HG03103 (cell line): Measurements from ENCODE around the gene GSTA1.
"Not testable (repeated sequence)": the region's sequence is repeated elsewhere in the genome, so short reads cannot be mapped to it uniquely, and the experiment has no call there.

Experiments
- ATAC-seq: cut with Tn5 transposase; IDR thresholded peaks from one replicate; pipeline ENCODE4 v1.9.1; 2021; ENCODE audit warnings: low read depth; ENCODE audit not compliant: unreplicated experiment

Gene GSTA1

GRCh38 chr6:52809777-52810176 lies 6.2 kb upstream of the GSTA1 start:
- ATAC-seq: not testable (repeated sequence)

GRCh38 chr6:52808660-52809059 lies 5.0 kb upstream of the GSTA1 start:
- ATAC-seq: no peak

- ATAC-seq: no peak
These were observed 810 bp downstream of the GSTA1 start for GRCh38 chr6:52802806-52803205.

- no peak for ATAC-seq
These were observed 2.3 kb downstream of the GSTA1 start for GRCh38 chr6:52801188-52801841.

- not testable (repeated sequence) for ATAC-seq
These were observed 4.3 kb downstream of the GSTA1 start for GRCh38 chr6:52799272-52799671.

- not testable (repeated sequence) for ATAC-seq
These were observed 9.2 kb downstream of the GSTA1 start for GRCh38 chr6:52794366-52794765.

- ATAC-seq: no peak
These were observed 12.8 kb downstream of the GSTA1 start for GRCh38 chr6:52790861-52791260.

- ATAC-seq: not testable (repeated sequence)
These were observed 14.0 kb downstream of the GSTA1 start for GRCh38 chr6:52789658-52790057.

- ATAC-seq: no peak
These were observed 15.1 kb downstream of the GSTA1 start for GRCh38 chr6:52788478-52788877.

GRCh38 chr6:52787917-52788316 lies 15.7 kb downstream of the GSTA1 start:
- ATAC-seq: no peak

- ATAC-seq: no peak
These were observed 17.2 kb downstream of the GSTA1 start for GRCh38 chr6:52786249-52786956.

- ATAC-seq: not testable (repeated sequence)
These were observed 20.8 kb downstream of the GSTA1 start for GRCh38 chr6:52782696-52783274.

- ATAC-seq: not testable (repeated sequence)
These were observed 21.4 kb downstream of the GSTA1 start for GRCh38 chr6:52782209-52782608.

GRCh38 chr6:52779237-52779636 lies 24.4 kb downstream of the GSTA1 start:
- ATAC-seq: no peak

GRCh38 chr6:52776711-52777351 lies 26.8 kb downstream of the GSTA1 start:
- ATAC-seq: not testable (repeated sequence)

GRCh38 chr6:52769399-52769798 lies 34.2 kb downstream of the GSTA1 start:
- ATAC-seq: not testable (repeated sequence)

GRCh38 chr6:52767658-52768057 lies 36.0 kb downstream of the GSTA1 start:
- not testable (repeated sequence) for ATAC-seq

GRCh38 chr6:52763322-52763916 lies 40.2 kb downstream of the GSTA1 start, which contains the start of gene GSTA2:
Gene GSTA2, minus strand, starts transcription at chr6:52763475. Its CDS starts 5,528 bp downstream, at chr6:52757947.
- ATAC-seq: not testable (repeated sequence)

- not testable (repeated sequence) for ATAC-seq
These were observed 41.7 kb downstream of the GSTA1 start for GRCh38 chr6:52761673-52762491.
